GM18517 (cell line): ENCODE data around the gene POP5.
"Not testable (repeated sequence)": the region's sequence is repeated elsewhere in the genome, so short reads cannot be mapped to it uniquely, and the experiment has no call there.

Experiments used
- ATAC-seq: cut with Tn5 transposase; IDR thresholded peaks from one replicate; pipeline ENCODE4 v1.9.1; 2021; ENCODE audit warnings: mild to moderate bottlenecking, moderate library complexity; ENCODE audit not compliant: unreplicated experiment

Gene POP5

DNA sequence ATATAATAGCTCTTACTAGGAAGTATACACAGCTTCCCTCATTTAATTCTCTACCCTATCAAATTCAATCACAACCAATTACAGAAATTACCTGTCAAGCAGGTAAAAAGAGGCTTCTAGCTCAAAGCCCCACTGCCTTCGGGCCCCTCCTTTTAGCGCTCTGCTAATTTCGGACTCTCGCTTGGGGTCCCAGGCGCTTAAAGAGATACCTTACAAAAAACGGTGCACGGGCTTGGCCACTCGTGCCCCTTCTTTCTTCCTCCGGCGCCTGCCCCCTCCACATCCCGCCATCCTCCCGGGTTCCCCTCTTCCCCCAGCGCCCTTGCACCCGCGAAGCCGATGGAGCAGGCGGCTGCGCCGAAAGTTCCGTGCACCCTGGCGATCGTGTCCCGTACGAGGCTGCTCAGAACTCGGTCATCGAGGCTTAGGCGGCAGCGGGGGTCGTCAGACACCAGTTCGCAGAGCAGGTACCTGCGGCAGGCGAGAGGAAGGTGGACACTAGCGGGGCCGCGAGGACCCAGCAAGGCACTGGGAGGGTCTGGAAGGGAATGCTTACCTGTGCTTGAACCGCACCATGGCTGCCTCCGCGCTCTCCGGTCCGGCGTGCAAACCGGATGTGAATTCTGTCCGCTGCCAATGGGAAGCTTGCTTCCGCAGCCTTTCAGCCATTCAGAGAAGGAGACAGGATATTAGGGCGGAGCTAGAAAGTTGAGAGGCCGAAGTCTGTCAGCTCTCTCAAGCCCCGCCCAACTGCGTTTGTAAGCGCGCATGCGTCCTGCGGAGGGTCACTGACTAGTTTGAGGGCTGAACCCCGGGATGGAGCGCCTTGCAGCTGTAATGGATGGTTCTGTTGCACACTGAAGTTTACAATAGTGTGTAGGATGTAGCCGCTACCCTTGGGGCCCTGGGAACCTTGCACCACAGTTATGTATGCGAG, at the start of gene POP5:
POP5 (minus strand) TSS at position 616 of the 937 bp plus-strand sequence; CDS start at position 576, 40 bp downstream.
- ATAC-seq: peak; percentile 89

DNA sequence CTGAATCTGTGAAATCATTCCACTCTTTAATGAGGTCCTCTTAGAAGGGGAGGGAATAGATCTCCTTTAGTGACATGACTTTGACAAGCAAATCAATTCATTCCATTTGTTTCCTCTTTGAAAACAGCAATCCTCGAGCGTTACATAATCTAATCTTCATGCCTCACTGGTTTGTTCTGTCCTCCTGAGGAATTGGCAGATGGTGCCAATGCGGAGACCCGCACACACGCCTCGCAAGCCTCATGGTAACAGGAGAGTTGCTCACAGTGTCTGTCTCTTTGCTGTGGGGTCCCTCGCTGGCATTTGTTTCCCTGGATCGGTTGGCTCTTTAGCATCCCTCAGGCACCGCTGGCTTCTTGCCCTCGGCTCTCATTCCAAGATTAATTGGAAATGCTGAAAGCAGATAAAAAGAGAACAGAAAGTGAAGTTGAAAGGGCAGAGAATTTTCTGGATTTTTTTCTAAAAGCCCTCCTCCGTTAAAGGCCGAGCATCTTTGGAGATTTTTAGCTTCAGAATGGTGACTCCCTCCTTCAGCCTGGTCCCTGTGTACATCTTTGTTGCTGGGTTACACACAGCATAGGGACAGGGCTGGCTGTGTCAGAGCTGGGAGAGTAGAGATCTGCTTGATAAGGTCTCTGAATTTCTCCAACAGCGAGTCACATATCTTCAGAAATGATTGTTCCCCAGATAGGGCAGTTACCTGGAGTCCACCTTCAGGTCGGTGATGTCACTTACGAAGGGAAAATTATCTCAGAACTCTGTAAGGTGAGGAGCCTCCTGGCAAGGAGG, 49.1 kb upstream of the POP5 start:
- no peak for ATAC-seq

DNA sequence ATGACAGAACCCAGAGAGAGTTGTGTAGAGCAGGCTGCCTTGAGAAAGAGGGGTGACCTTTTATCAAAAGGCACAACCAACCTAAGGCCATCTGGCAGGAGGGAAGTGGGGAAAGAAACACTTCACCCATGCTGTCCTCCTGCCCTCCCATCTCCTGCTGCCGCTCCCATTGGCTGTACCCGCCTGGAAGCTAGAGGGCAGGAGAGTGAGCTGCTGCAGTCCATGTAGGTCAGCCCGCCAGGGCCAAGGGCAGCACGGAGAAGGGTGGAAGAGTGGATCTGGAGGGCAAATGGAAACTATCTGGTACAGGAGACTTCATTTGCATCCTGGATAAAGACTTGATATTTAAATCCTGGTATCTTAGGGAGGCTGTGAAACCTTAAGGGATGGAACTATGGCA, 47.7 kb upstream of the POP5 start:
- ATAC-seq: no peak

DNA sequence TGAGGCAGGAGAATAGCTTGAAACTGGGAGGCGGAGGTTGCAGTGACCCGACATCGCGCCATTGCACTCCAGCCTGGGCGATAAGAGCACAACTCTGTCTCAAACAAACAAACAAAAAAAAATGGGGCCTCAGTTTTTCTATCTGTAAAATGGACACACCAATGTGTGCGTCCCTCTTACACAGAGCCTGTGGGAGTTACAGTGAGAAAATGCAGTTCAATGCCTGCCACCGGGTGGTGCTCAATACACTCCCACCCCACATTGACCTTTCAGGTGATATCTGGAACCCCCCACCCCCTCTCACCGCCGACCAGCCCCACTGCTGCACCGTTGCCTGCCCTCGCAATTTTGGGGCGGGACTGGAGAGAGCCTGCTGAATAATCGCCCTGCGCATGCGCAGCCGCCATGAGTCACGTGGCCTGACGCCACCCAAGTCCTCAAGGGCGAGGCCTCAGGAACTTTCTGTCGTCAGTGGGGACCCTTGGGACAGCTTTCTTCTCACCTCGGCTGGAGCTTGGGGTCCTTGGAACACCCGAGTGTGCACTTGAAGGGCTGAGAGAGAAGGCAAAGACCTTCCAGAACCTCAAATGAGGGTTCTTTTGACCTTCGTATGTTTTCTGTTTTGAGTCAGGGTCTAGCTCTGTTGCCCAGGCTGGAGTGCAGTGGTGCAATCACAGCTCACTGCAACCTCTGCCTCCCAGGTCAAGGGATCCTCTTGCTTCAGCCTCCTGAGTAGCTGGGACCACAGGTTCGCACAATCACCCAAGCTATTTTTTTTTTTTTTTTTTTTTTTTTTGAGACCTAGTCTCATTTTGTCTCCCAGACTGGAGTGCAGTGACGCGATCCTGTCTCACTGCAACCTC, 44.6 kb upstream of the POP5 start:
- ATAC-seq: no peak

DNA sequence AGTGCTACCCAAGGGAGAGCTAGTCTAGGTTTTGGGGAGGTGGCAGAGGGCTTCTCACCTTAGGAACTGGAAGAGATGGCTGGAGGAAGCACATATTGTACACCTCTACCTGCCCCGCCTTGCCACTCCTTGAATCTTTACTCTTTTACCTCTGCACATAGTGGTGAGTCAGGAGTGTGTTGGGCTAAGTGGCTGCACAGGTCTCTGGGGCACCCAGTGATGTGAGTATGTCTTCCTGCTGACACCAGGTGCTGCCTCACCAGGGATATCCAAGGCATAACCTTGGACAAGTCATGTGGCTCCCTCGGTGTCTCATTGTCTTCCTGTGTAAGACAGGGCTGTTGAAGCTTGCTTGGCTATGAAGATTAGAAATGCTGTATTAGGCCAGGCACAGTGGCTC, 39.4 kb upstream of the POP5 start:
- no peak for ATAC-seq

DNA sequence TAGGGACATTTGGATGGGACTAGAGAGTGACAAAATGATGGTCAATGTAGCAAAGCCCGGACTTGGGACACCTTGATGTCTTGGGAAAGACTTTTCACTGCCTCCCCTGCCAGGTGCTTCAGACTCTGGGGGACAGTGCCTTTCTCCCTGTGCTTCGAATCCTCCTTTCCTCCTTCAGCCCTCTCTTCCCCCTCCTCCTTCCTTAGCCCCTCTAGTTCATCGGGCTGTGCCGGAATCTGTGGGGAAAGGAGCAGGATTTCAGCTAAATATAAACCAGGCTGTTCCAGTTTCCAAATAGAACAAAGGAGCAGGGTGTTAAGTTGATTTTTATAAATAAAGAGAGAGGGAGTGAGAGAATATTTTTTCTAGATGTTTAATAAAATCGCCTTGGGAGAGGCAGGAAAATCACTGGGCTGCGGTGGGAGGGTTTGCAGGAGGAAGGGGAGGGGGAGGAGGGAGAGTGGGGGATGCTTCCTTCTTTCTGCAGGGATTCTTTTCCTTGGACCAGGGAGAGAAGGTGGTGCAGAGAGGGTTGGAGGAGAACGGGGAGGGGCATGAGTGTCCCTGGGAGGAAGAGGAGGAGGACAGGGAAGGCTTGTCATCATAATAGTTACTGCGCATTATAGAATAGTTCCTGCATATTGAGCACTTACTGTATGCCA, 37.9 kb upstream of the POP5 start:
- ATAC-seq: no peak

DNA sequence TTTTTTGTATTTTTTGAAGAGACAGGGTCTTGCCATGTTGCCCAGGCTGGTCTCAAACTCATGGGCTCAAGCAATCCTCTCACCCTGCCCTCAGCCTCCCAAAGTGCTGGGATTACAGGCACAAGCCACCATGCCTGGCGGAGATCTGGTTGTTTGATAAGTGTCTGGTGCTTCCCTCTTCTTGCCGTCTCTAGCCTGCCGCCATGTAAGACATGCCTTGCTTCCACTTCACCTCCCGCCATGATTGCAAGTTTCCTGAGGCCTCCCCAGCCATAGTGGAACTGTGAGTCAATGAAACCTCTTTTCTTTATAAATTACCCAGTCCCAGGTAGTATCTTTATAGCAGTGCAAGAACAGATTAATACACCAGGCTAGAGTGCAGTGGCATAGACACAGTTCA, 36.6 kb upstream of the POP5 start:
- ATAC-seq: not testable (repeated sequence)

DNA sequence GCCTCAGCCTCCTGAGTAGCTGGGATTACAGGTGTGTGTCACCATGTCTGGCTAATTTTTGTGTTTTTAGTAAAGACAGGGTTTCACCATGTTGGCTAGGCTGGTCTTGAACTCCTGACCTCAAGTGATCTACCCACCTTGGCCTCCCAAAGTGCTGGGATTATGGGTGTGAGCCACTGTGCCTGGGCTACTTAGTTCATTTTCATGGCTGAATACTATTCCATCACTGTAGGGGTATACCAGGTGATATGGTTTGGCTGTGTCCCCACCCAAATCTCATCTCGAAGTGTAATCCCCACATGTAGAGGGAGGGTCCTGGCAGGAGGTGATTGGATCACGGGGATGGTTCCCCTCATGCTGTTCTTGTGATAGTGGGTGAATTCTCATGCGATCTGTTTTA, 36.0 kb upstream of the POP5 start:
- not testable (repeated sequence) for ATAC-seq

GRCh38 chr12:120614848-120615247, 33.6 kb upstream of the POP5 start:
- ATAC-seq: no peak

DNA sequence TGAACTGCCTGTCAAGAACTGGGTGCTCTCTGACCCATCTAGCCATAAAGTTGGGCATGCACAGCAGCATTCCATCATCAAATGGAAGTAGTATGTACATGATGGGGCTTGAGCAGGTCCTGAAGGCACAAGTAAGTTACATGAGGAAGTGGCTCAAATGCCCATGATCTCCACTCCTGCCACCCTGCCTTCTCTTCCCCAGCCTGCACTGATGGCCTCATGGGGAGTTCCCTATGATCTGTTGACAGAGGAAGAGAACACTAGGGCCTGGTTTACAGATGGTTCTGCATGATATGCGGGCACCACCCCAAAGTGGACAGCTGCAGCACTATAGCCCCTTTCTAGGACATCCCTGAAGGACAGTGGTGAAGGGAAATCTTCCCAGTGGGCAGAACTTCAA, 30.3 kb upstream of the POP5 start:
- ATAC-seq: not testable (repeated sequence)

DNA sequence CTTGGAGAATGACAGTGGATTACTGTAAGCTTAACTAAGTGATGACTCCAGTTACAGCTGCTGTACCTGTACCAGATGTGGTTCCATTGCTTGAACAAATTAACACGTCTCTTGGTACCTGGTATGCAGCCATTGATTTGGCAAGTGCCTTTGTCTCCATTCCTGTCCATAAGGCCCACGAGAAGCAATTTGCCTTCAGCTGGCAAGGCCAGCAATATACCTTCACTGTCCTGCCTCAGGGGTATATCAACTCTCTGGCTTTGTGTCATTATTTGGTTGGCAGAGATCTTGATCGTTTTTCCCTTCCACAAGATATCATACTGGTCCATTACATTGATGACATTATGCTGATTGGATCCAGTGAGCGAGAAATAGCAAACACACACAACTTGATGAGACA, 29.4 kb upstream of the POP5 start:
- no peak for ATAC-seq

DNA sequence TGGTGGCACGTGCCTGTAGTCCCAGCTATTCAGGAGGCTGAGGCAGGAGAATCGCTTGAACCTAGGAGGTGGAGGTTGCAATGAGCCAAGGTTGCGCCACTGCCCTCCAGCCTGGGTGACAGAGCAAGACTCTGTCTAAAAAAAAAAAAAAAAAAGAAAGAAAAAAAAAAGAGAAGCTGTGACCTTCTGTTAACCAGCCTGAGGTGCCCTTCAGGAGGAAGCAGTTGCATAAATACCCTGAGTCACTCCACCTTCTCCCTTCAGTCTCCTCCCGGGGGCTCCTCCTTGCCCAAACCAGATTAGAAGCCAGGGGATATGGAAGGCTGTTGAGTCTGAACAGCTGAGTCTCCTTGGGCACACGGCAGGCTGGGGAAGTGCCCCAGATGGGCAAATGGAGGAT, 21.2 kb upstream of the POP5 start:
- not testable (repeated sequence) for ATAC-seq

GRCh38 chr12:120599672-120600552, 18.7 kb upstream of the POP5 start:
- ATAC-seq: no peak

DNA sequence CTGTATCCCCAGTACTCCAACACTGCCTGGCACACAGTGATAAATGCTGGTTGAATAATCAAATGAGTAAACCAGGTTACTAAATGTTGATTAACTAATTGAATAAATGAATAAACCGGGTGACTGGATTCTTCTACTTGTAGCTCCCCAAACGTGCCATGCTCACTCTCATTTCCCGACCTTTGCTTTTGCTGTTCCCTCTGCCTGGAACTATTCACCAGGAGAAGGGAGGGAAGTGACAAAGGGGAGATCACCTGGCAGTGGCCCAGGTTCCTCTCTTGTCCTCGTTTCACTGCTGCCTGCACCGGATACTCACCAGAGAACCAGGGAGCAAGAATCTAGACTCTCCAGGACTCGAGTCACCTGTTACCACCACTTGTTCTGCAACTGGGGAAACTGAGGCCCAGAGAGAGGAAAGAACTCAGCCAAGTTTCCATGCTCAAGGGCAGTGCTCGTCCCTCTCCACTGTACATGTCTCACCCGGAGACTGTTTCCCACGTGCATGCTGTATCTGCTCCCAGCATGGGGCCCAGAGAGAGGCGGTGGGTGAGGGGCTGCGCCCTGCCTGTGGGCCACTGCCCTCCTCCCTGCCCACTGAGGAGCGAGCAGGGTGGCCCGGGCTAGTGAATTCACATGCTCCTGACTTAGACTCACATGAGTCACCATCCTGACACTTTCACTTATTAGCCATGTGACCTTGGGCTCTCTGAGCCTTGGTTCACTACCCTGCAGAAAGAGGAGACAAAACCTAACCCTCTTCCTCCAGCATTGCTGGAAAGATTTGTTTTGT, 17.7 kb upstream of the POP5 start:
- ATAC-seq: no peak

DNA sequence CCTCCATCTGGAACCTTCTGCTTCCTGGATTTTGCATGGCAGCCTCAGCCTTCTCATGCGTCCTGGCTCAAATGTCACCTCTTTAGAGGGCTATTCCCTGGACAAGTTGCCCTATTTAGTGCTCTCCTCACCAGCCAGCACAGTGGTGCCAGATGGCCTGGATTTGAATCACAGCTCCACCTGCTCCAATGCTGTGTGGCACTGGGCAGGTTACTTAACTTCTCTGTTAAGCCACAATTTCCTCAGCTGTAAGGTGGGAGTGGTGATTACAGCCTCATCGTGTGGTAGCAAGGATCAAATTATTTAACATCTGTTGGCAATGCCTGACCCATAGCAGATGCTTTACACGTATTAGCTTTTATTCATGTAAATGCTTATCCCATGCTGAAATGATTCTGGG, 16.7 kb upstream of the POP5 start:
- ATAC-seq: no peak

- no peak for ATAC-seq
These were observed 15.7 kb upstream of the POP5 start for GRCh38 chr12:120596901-120597300.

- ATAC-seq: no peak
These were observed 11.2 kb upstream of the POP5 start for GRCh38 chr12:120592121-120593049.
